HS-5 (cell line): ENCODE data around the gene RCE1.
A peak's percentile ranks its signal among the peaks of the same experiment; 100 is the strongest.

ENCODE experiments used
- DNase-seq: peaks from one replicate; pipeline ENCODE4 v3.0.0-alpha.2; 2012; ENCODE audit warnings: low read depth

RCE1 gene

GRCh38 chr11:66869567-66869870 lies 26.3 kb downstream of the RCE1 start:
- DNase-seq = no peak

DNA sequence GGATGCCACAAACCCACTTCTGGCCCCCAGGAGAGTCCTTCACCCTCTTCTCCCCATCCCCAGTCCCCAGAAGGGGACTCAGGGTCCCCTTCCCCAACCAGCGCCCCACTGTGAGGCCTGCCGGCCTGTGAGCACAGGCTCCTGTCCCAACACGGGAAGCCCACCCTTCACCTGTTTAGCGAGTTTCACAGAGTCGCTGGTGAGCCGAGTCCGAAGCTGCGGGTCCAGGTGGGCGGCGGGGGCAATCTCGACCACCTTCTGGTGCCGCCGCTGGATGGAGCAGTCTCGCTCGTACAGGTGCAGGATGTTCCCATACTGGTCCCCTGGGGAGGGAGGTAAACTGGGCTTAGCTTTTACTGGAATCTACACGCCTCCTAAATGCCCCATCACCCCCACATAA lies 26.9 kb downstream of the RCE1 start:
- no peak for DNase-seq

DNA sequence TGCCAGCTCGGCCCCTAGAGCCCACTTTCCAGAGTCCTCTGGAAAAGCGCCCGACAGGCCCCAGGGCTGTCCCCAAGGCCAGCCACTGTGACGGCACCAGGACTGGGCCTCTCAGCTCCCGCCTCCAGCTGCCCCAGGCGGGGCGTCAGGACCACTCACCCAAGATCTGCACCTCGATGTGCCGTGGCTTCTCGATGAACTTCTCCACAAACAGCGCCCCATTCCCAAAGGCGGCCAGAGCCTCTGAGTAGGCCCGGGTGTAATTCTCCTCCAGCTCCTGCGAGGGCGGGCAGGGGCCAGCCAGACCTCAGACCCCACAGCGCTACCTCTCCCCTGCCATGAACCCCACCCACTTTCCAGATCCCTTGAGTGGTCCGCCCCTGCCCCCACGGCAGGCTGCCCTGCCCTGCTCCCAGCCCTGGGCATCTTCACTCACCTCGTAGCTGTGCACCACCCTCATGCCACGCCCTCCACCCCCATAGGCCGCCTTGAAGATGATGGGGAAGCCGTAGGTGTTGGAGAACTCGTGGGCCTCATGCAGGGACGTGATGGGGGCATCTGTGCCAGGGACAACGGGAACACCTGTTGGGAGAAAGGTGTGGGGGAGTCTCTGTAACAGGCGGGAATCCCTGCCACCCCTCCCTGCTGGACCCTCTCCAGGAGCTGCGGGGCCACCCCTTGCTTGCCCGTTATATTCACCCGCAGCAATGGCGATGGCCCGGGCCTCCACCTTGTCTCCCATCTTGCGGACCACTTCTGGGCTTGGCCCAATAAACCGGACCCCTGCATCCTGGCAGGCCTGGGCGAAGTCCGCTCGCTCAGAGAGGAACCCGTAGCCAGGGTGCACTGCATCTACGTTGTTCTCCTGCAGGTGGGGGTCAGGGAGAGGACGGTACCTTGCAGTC lies 27.6 kb downstream of the RCE1 start:
- DNase-seq = no peak

DNA sequence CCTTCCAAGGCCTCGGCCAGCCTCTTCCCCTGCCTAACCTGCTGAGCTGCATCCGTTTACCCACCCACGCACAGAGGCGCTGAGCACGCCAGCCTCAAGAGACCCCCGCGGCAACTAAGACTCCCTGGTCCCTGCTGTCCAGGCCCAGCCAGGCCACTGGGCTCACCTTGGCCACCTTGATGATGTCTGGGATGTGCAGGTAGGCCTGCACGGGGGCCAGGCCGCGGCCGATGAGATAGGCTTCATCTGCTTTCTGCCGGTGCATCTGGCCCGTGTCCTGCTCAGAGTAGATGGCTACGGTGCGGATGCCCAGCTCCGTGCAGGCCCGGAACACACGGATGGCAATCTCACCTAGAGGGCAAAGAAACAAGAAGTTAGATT lies 28.3 kb downstream of the RCE1 start:
- no peak for DNase-seq

- no peak for DNase-seq
Observed at GRCh38 chr11:66874232-66874631, 31.0 kb downstream of the RCE1 start.

- no peak for DNase-seq
Observed at GRCh38 chr11:66875378-66875777, 32.1 kb downstream of the RCE1 start.

DNA sequence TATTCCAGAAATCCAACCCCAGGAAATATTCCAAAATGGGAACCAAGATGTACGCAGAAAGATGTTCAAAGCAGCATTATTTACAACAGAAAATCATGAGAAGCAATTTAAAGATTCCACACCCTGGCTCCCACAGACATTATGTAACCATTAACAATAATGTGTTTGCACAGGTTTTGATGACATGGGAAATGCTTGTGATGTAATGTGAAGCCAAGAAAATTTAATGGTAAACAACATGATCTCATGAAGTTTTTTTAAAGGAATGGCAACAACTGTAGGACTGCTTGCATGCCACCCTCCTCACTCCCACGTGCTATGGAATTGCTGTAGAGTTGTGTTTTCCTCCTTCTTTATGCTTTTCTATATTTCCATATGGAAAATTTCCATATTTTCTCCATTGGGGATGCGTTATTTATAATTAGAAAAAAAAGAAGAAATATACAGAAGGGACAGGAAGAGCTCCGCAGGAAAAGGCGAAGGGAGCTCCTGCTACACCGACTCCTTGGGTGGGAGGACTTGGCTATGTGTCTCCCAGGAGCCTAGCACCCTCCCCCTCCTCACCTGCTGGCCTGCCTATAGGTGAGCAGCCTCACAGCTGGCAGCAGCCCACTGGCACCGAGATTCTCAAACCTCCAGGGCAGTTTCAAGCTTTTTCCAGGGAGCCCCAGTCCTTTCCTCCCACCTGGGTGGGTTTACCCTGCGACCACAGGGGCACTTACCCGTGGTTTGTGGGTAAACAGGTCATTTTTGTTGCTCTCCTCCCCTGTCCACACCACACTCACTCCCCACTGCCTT lies 34.5 kb downstream of the RCE1 start:
- DNase-seq = no peak

GRCh38 chr11:66878474-66878873 lies 35.2 kb downstream of the RCE1 start:
- no peak for DNase-seq

- no peak for DNase-seq
Observed at GRCh38 chr11:66879000-66879399, 35.8 kb downstream of the RCE1 start.

GRCh38 chr11:66879583-66879982 lies 36.3 kb downstream of the RCE1 start:
- DNase-seq = no peak

DNA sequence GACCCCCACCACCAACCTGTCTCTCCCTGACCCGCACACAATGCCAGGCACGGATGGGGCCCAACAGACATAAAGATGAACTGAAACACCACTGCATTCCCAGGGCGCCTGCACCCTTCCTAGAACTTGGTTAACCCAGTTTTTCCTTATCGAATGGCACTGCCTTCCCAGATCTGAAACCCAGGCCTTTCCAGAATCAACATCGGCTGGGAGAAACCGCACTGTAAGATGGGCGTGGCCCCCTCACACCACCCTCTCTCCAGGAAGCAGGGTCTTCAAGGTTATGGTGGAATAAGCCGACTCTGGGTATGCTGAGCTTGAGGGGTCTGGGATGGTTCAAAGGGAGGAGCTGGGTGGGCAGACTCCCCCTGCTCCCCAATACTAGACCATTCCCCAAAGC lies 36.8 kb downstream of the RCE1 start:
- DNase-seq = no peak

GRCh38 chr11:66880496-66881450 lies 37.5 kb downstream of the RCE1 start:
- no peak for DNase-seq

DNA sequence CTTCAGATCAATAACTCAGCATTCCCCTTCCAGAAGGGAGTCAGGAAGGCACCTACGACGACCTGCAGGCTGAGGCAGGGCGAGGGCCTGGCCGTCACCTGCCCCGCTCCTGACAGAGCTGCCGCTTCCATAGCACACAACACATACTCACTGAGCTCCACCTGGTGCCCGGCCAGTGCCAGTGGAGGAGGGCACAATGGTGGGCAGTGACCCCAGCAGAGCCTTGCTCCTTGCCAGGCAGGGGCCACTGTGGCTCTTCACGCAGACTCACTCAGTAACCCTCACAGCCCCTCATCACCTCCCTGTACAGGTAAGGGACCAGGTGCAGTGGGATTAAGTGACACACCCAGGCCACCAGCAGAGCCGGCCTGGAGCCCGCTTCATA lies 38.2 kb downstream of the RCE1 start:
- no peak for DNase-seq

DNA sequence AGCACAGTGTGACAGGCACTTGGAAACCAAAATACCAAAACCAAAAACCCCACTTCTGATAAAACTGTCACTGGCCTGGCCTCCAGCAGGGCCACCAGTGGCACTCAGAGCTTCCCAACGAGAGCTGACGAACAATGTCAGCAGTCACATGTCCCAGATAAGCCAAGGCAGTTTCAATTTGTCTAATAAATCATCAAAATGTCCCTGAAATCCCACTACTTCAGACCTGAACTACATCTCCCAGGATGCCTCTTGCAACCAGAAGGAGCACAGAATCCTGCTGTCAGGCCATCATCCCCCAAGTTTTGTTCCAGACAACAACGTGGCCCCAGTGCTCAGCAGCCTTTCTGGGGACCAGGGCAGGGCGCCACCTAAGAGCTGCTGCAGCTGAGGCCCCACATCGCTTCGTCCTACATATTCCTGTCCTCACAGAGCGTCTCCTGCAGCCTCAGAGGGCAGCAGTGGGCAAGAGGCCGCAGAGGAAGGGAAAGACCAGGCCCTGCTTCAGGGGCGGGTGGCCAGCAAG lies 38.7 kb downstream of the RCE1 start:
- DNase-seq = no peak

GRCh38 chr11:66882561-66883015 lies 39.3 kb downstream of the RCE1 start:
- no peak for DNase-seq

- DNase-seq = peak; percentile 38
Observed at GRCh38 chr11:66883016-66883965, 40.0 kb downstream of the RCE1 start.

- no peak for DNase-seq
Observed at GRCh38 chr11:66884443-66884842, 41.2 kb downstream of the RCE1 start.

DNA sequence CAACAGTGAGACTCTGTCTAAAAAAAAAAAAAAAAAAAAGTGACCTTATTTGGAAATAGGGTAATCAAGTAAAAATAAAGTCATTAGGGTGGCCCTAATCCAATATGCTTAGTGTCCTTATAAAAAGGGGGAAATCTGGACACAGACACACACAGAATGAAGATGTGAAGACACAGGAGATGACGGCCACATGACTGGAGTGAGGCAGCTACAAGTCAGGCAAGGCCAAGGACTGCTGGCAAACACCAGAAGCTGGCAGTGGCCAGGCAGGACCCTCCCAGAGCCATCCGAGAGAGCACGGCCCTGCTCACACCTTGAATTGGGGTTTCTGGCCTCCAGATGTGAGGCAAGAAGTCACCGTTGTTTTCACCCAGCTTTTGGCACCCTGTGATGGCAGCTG lies 42.2 kb downstream of the RCE1 start:
- no peak for DNase-seq

DNA sequence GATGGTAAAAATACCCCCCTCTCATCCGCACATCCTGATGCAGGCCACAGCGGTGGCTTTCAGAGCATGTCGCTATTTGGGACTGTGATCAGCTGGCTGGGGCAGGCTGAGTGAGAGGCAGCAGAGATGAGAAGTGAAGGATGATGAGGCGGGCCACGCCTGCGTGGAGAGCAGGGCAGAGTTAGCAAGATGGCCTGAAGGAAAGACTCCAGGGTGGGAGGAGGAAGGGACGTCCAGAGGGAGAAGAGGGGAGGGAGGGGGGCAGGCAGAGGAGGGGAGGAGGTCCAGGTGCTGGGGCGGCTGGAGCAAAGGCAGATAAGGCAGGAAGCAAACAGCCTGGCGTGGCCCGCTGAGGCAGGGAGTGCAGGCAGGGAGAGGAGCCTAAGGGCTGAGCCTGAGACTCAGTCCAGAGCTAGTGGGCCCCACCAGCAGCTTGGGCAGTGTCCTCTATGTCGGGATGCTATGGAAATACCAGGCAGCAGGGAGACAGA lies 42.8 kb downstream of the RCE1 start:
- no peak for DNase-seq

DNA sequence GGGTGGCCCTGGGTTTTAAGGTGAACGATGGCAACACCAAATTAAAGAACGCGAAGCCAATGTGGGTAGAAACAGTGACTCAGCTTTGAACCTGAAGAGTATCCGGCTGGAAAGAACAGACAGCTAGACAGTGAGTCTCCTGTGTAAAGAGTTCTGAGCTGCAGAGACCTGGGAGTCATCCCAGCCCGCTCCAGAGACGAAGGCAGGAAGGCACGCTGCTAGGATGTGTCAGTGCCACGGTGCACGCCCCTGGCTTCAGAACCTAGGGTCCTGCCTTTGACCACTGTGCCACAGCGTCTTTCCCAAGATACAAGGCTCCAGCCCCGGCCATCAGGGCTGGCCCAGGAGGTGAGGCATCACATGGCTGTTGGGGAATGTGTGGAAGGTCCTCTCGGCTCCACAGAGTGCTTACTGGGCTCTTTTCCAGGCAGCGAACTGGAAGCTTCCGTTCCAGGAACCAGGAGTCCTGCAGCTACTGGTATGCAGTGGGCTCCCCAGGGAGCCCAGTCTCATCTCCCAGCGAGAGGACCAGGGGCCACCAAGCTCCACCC lies 43.5 kb downstream of the RCE1 start:
- no peak for DNase-seq
